ENCODE measurements around the gene CDS2. TPM values are rescaled to one million over a fixed set of nuclear protein-coding genes. Genes with fewer than 3 reads are reported as not detected.
A peak's percentile ranks its signal among the peaks of the same experiment; 100 is the strongest.

Gene CDS2
- total and polyA plus RNA-seq, 2 experiments from 2014 or later = 18.7 to 31.9 TPM

GRCh38 chr20:5221061-5221430 lies 94.2 kb downstream of the CDS2 start:
- Histone ChIP-seq H3K36me3 (no peaks in the 10 kb centered on the region), H3K4me1 (ENCODE audit: low read depth) (no peaks in the 10 kb centered on the region), H3K9me3 (ENCODE audit: low read depth) (no peaks in the 10 kb centered on the region), H3K27ac (no peak overlapping the region), H3K4me3 (no peak overlapping the region), H3K27me3 (no peaks in the 10 kb centered on the region)
- no peak for DNase-seq (ENCODE audit: low read depth in 1 of 2, low spot score in 1 of 2)
- TF ChIP-seq CTCF (IDR thresholded peaks at IDR 0.05; ENCODE audit: low read depth, low read length) = no peak

GRCh38 chr20:5222919-5223634 lies 96.3 kb downstream of the CDS2 start:
- Histone ChIP-seq H3K27ac (no peak overlapping the region), H3K27me3 (no peaks in the 10 kb centered on the region), H3K4me3 (no peak overlapping the region), H3K9me3 (ENCODE audit: low read depth) (no peaks in the 10 kb centered on the region), H3K4me1 (ENCODE audit: low read depth) (no peaks in the 10 kb centered on the region), H3K36me3 (no peaks in the 10 kb centered on the region)
- peak; percentile 71 to 73 for DNase-seq (ENCODE audit: low read depth in 1 of 2, low spot score in 1 of 2)
- peak; percentile 96 for TF ChIP-seq CTCF (IDR thresholded peaks at IDR 0.05; ENCODE audit: low read depth, low read length)

- no peak overlapping the region for H3K4me3 ChIP-seq
- H3K27me3 ChIP-seq = no peaks in the 10 kb centered on the region
- no peaks in the 10 kb centered on the region for H3K9me3 ChIP-seq (ENCODE audit: low read depth)
- no peaks in the 10 kb centered on the region for H3K4me1 ChIP-seq (ENCODE audit: low read depth)
- no peak for TF ChIP-seq CTCF (IDR thresholded peaks at IDR 0.05; ENCODE audit: low read depth, low read length)
- no peaks in the 10 kb centered on the region for H3K36me3 ChIP-seq
- no peak overlapping the region for H3K27ac ChIP-seq
- DNase-seq (ENCODE audit: low read depth in 1 of 2, low spot score in 1 of 2) = no peak
Observed at GRCh38 chr20:5230544-5230943, 103.7 kb downstream of the CDS2 start.

GRCh38 chr20:5234158-5234557 lies 107.3 kb downstream of the CDS2 start:
- Histone ChIP-seq H3K27me3 (no peaks in the 10 kb centered on the region), H3K36me3 (no peaks in the 10 kb centered on the region), H3K9me3 (ENCODE audit: low read depth) (no peaks in the 10 kb centered on the region), H3K4me3 (no peak overlapping the region), H3K4me1 (ENCODE audit: low read depth) (no peaks in the 10 kb centered on the region), H3K27ac (no peak overlapping the region)
- no peak for DNase-seq (ENCODE audit: low read depth in 1 of 2, low spot score in 1 of 2)
- no peak for TF ChIP-seq CTCF (IDR thresholded peaks at IDR 0.05; ENCODE audit: low read depth, low read length)

- H3K36me3 ChIP-seq = no peaks in the 10 kb centered on the region
- no peak for TF ChIP-seq CTCF (IDR thresholded peaks at IDR 0.05; ENCODE audit: low read depth, low read length)
- H3K4me3 ChIP-seq = no peak overlapping the region
- H3K27ac ChIP-seq = no peak overlapping the region
- H3K4me1 ChIP-seq (ENCODE audit: low read depth) = no peaks in the 10 kb centered on the region
- no peaks in the 10 kb centered on the region for H3K27me3 ChIP-seq
- no peaks in the 10 kb centered on the region for H3K9me3 ChIP-seq (ENCODE audit: low read depth)
- DNase-seq (ENCODE audit: low read depth in 1 of 2, low spot score in 1 of 2) = no peak
Observed at GRCh38 chr20:5234978-5235377, 108.2 kb downstream of the CDS2 start.

Other genes with a start within 250 kb of the CDS2 start
- 9.5 and 10.6 TPM in 2 replicates for gene SLC23A2, start 125.5 kb upstream of the CDS2 start, total RNA-seq
- gene SLC23A2, start 125.5 kb upstream of the CDS2 start, polyA plus RNA-seq = 5.9 and 11.5 TPM in 2 replicates
- gene TMEM230, start 13.9 kb upstream of the CDS2 start, total RNA-seq = 48.9 and 93.6 TPM in 2 replicates
- 166 and 176 TPM in 2 replicates for gene TMEM230, start 13.9 kb upstream of the CDS2 start, polyA plus RNA-seq
- gene PCNA, start 7.0 kb upstream of the CDS2 start, total RNA-seq = 46.6 and 113 TPM in 2 replicates
- gene PCNA, start 7.0 kb upstream of the CDS2 start, polyA plus RNA-seq = 47.0 and 81.2 TPM in 2 replicates
- not detected in 2 replicates for gene PROKR2, start 189.9 kb downstream of the CDS2 start, total RNA-seq
- gene PROKR2, start 189.9 kb downstream of the CDS2 start, polyA plus RNA-seq = not detected in 2 replicates